IPS-NIHi7 (cell line): ENCODE results near the gene ACTN3.
"Not testable (repeated sequence)": the region's sequence is repeated elsewhere in the genome, so short reads cannot be mapped to it uniquely, and the experiment has no call there.

Source experiments
- DNase-seq: peaks from one replicate; pipeline ENCODE4 v3.0.0; 2012; ENCODE audit warnings: mixed read lengths; ENCODE audit errors: extremely low spot score

Gene ACTN3

GRCh38 chr11:66546368-66546965, at the start of gene ACTN3:
ACTN3 (plus strand) TSS chr11:66546903; CDS start chr11:66546938, 35 bp downstream.
- peak; percentile 85 for DNase-seq

DNA sequence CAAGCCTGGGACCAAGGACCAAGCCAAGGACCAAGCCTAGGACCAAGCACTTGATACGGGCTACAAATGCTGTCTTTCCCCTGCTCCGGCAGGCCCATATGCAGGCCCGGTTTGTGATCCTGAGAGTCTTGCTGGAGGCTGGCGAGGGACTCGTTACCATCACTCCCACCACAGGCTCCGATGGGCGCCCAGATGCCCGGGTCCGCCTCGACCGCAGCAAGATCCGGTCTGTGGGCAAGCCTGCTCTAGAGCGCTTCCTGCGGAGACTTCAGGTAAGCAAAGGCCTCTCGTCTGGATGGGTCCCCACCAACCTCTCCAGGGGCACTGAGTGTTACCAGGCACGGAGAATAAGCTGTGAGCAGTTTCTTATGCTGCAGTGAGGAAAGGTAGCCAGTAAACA, 49.5 kb upstream of the ACTN3 start:
- no peak for DNase-seq

DNA sequence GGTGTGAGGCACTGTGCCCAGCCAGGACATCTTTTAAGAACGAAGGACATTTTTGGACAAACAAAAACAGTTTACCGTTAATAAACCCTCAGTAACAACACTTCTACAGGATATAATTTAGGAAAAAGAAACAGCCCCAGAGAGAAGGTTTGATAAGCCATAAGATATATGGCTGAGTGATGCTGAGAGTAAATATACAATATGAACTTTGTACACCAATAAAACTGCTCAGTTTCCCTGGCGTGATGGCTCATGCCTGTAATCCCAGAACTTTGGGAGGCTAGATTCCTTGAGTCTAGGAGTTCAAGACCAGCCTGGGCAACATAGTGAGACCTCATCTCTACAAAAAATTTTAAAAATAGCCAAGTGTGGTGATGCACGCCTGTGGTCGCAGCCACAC, 48.2 kb upstream of the ACTN3 start:
- no peak for DNase-seq

DNA sequence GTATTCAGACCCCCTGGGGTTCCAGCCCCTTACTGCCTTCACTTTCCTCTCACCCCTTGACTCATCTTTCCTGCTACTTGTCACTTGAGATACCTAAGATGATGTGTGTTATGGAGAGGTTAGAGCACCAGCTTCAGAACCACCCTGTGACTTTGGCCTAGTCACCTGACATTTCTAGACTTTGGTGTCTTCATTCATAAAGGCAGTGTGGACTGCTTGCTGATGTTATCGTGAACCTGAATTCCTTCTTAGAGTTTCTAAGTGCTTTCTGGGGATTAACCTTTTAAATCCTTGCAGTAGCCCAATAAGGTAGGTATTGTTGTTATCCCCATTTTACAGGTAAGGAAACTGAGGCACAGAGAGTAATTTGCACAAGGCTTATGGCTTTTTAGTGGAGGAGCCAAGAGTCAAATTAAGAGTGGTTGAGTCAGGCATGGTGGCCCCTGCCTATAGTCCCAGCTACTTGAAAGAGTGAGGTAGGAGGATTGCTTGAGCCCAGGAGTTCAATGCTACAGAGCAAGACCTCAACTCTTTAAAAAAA, 41.4 kb upstream of the ACTN3 start:
- DNase-seq: no peak

- no peak for DNase-seq
These were observed 37.6 kb upstream of the ACTN3 start for GRCh38 chr11:66509131-66509561.

DNA sequence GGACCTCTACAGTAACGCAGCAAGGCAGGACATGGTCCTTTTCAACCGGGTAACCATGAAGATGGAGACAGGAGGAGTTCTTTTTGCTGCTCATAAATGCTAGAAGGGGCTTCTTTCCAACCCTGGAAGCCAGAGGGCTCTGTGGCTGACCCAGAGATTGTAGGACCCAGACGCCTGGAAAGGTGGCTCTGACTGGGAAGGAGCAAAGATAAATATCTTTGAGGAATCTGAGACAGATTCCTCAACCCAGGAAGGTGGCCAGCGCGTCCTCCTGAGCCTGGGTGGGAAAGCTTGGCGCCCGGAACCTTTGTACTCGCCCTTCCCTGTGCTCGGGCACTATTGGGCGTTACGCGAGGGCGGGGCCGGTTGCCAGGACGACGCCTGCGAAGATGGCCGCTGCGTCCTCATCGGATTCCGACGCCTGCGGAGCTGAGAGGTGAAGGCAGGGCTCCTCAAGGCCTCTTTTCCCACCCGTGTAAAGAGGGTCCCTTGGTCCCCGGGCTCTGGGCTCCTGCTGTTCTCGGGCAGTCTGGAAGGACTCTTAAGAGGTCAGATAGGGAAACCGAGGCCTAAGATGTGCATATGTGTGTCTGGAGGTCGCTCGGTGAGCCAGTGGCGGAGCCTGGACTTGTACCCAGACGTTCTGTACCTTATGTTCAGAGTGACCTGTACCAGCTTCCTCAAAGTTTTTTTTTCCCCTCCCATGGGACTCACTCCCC, 36.3 kb upstream of the ACTN3 start, which contains the start of gene BBS1:
Gene BBS1 (plus strand): TSS at position 365 of the 719 bp plus-strand sequence. CDS start 25 bp downstream, at position 390.
- DNase-seq: peak; percentile 98

DNA sequence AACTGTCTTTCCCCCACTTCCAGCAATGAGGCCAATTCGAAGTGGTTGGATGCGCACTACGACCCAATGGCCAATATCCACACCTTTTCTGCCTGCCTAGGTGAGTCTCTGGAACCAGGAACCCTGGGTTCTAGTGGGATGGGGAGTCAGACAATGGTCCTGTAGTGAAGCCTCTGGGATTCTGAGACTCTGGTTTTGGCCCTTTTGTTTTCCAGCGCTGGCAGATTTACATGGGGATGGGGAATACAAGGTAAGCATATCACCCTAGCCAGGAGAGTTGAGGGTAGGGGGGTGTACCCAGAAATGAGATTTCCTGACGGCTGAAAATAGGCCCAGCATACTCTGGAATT, 35.7 kb upstream of the ACTN3 start:
- no peak for DNase-seq

DNA sequence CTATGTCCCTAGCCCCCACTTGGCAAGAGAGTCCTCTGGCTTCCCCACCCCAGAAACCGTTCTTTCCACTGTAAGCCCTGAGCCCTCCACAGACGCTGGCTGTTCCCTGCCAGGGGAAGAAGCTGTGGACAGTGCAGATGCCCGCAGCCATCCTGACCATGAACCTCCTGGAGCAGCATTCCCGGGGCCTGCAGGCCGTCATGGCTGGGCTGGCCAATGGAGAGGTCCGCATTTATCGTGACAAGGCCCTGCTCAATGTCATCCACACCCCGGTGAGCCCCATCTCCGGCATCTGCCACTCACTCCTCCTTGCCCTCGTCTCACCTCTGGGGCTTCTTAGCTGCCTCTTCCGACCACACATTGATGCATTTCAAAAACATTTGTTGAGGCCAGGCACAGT, 23.1 kb upstream of the ACTN3 start:
- no peak for DNase-seq

- DNase-seq: no peak
These were observed 22.2 kb upstream of the ACTN3 start for GRCh38 chr11:66524304-66525040.

GRCh38 chr11:66529069-66529468, 17.6 kb upstream of the ACTN3 start:
- DNase-seq: peak; percentile 46

DNA sequence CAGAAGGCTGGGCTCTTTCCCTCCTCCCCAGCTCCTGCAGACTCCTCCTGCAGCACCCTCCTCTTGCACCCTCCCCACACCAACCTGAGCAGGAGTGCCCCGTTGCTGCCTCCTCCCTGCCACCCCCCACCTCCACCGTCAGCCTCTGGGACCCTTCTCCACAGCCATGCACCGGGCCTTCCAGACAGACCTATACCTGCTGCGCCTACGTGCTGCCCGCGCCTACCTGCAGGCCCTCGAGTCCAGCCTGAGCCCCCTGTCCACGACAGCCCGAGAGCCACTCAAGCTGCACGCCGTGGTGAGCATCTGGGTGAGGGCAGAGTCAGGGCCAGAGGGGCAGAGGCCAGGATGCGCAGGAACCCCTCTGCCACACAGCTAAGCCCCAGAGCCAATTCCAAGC, 17.0 kb upstream of the ACTN3 start:
- DNase-seq: no peak

- no peak for DNase-seq
These were observed 15.6 kb upstream of the ACTN3 start for GRCh38 chr11:66530927-66531709.

DNA sequence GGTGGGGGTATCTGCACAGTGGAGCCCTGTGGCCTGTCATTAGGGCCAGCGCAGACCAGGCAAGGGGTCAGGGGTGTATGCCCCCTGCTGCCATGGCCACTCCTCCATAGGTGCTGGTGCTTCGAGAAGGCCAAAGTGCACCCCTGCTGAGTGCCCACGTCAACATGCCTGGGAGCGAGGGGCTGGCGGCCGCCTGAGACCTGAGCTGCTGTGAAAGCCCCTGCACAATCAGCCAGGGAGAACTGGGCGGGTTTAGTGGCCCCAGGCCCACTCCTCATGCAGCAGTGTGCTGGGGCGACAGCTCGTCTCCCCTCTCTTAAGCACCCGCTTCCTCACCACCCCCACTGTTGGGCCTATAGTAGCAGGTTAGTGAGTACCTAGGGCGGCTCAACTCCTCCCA, 14.9 kb upstream of the ACTN3 start:
- no peak for DNase-seq

GRCh38 chr11:66532784-66533183, 13.9 kb upstream of the ACTN3 start:
- no peak for DNase-seq

- no peak for DNase-seq
These were observed 7.4 kb upstream of the ACTN3 start for GRCh38 chr11:66539170-66539869.

- DNase-seq: no peak
These were observed 6.9 kb upstream of the ACTN3 start for GRCh38 chr11:66539870-66540213.

DNA sequence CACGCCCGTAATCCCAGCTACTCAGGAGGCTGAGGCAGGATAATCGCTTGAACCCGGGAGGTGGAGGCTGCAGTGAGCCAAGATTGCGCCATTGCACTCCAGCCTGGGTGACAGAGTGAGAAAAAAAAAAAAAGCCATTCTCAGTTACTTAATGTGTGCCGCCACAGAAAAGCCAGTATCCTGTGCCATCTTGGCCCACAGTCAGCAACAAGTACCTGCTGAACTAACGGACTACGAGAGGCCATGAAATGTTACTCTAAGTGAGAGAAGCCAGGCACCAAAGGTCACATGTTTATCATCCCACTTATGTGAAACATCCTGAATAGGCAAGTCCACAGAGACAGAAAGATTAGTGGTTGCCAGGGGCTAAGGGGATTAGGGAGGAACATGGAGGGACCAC, 6.1 kb upstream of the ACTN3 start:
- not testable (repeated sequence) for DNase-seq

- no peak for DNase-seq
These were observed 4.8 kb upstream of the ACTN3 start for GRCh38 chr11:66541892-66542291.

GRCh38 chr11:66542362-66542761, 4.3 kb upstream of the ACTN3 start:
- no peak for DNase-seq

GRCh38 chr11:66543263-66544107, 3.2 kb upstream of the ACTN3 start:
- peak; percentile 52 for DNase-seq
